Measurements from ENCODE around the gene CNTNAP3. TPM values are rescaled to one million over a fixed set of nuclear protein-coding genes. Genes with fewer than 3 reads are reported as not detected.
A peak's percentile ranks its signal among the peaks of the same experiment; 100 is the strongest.
"Not testable (repeated sequence)": the region's sequence is repeated elsewhere in the genome, so short reads cannot be mapped to it uniquely, and the experiment has no call there.

CNTNAP3 gene
- total RNA-seq, 1 experiment from 2014 or later: 7.9 TPM

GRCh38 chr9:39132826-39133552 lies 155.0 kb downstream of the CNTNAP3 start:
- H3K4me3 Mint-ChIP-seq; POLR2A ChIA-PET; H3K4me1 Mint-ChIP-seq; H3K27me3 Mint-ChIP-seq (ENCODE audit: low read depth); H3K36me3 Mint-ChIP-seq; DNase-seq (ENCODE audit: low spot score); ATAC-seq; CTCF ChIA-PET; H3K27ac Mint-ChIP-seq; H3K9me3 Mint-ChIP-seq: not testable (repeated sequence)

DNA sequence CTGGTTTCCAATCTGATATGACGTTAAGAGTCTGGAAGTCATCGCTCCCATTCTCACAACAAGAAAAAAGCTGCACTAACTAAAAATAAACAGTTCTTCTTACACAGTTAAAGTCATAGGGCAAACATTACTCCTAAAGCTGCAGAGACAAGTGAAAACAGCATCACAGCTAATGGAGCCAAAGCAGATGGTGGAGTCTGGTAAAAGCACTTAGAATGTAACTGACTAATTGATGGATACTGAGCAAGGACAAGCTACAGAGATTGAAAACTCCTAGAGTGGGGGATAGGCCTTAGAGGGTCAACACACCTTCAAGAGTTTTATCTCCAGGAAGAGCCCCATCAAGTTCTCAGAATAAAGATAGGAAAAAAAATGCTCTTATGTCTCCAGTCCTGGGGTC lies 166.6 kb downstream of the CNTNAP3 start:
- POLR2A ChIA-PET; H3K4me3 Mint-ChIP-seq; H3K27me3 Mint-ChIP-seq (ENCODE audit: low read depth); ATAC-seq; H3K4me1 Mint-ChIP-seq; DNase-seq (ENCODE audit: low spot score); H3K27ac Mint-ChIP-seq; CTCF ChIA-PET; H3K36me3 Mint-ChIP-seq: not testable (repeated sequence)
- peaks cover 15% of the 10 kb centered on the region for H3K9me3 Mint-ChIP-seq

GRCh38 chr9:39111746-39112145 lies 176.2 kb downstream of the CNTNAP3 start:
- ATAC-seq; DNase-seq (ENCODE audit: low spot score); H3K27me3 Mint-ChIP-seq (ENCODE audit: low read depth); CTCF ChIA-PET; H3K4me3 Mint-ChIP-seq; H3K4me1 Mint-ChIP-seq; H3K27ac Mint-ChIP-seq; POLR2A ChIA-PET; H3K36me3 Mint-ChIP-seq; H3K9me3 Mint-ChIP-seq: not testable (repeated sequence)

GRCh38 chr9:39108145-39108544 lies 179.8 kb downstream of the CNTNAP3 start:
- ATAC-seq (no peak), DNase-seq (ENCODE audit: low spot score) (no peak)
- TF ChIP-seq FOXJ3 (CRISPR knock-in tag; IDR thresholded peaks at IDR 0.05; ENCODE audit: borderline replicate concordance): no peak
- no peak for TF ChIP-seq MXD4 (CRISPR knock-in tag; IDR thresholded peaks at IDR 0.05; ENCODE audit: borderline replicate concordance)
- no peak for TF ChIP-seq MAX (CRISPR knock-in tag; IDR thresholded peaks at IDR 0.05)
- TF ChIP-seq TEAD1 (CRISPR knock-in tag; IDR thresholded peaks at IDR 0.05): no peak
- no peak for TF ChIP-seq ERG (CRISPR knock-in tag; IDR thresholded peaks at IDR 0.05)
- no peak for TF ChIP-seq ZNF121 (CRISPR knock-in tag; IDR thresholded peaks at IDR 0.05)
- no peak for TF ChIP-seq NFYB (CRISPR knock-in tag; conservative IDR thresholded peaks at IDR 0.05; ENCODE audit: low read depth)
- TF ChIP-seq FOXK1 (CRISPR knock-in tag; IDR thresholded peaks at IDR 0.05): no peak
- no peak for TF ChIP-seq ZNF423 (CRISPR knock-in tag; IDR thresholded peaks at IDR 0.05)
- TF ChIP-seq ZNF232 (CRISPR knock-in tag; IDR thresholded peaks at IDR 0.05): no peak
- TF ChIP-seq, protein P1, sequence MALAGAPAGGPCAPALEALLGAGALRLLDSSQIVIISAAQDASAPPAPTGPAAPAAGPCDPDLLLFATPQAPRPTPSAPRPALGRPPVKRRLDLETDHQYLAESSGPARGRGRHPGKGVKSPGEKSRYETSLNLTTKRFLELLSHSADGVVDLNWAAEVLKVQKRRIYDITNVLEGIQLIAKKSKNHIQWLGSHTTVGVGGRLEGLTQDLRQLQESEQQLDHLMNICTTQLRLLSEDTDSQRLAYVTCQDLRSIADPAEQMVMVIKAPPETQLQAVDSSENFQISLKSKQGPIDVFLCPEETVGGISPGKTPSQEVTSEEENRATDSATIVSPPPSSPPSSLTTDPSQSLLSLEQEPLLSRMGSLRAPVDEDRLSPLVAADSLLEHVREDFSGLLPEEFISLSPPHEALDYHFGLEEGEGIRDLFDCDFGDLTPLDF (CRISPR knock-in tag; IDR thresholded peaks at IDR 0.05): no peak
- TF ChIP-seq OVOL2 (CRISPR knock-in tag; IDR thresholded peaks at IDR 0.05; ENCODE audit: borderline replicate concordance): no peak
- no peak for TF ChIP-seq PRRX2 (CRISPR knock-in tag; IDR thresholded peaks at IDR 0.05)
- TF ChIP-seq RELA (CRISPR knock-in tag; IDR thresholded peaks at IDR 0.05; ENCODE audit: borderline replicate concordance): no peak
- no peak for TF ChIP-seq CDX4 (CRISPR knock-in tag; IDR thresholded peaks at IDR 0.05; ENCODE audit: borderline replicate concordance)
- no peak for TF ChIP-seq HMGA2 (CRISPR knock-in tag; IDR thresholded peaks at IDR 0.05)
- no peak for TF ChIP-seq MLX (CRISPR knock-in tag; IDR thresholded peaks at IDR 0.05)
- ChIA-PET CTCF (no interaction called here), POLR2A (no interaction called here)
- H3K4me3 Mint-ChIP-seq: no peak overlapping the region
- H3K9me3 Mint-ChIP-seq: no peaks in the 10 kb centered on the region
- H3K36me3 Mint-ChIP-seq: no peaks in the 10 kb centered on the region
- no peak overlapping the region for H3K27ac Mint-ChIP-seq
- no peaks in the 10 kb centered on the region for H3K27me3 Mint-ChIP-seq (ENCODE audit: low read depth)
- H3K4me1 Mint-ChIP-seq: peaks cover 2% of the 10 kb centered on the region

GRCh38 chr9:39097208-39097607 lies 190.8 kb downstream of the CNTNAP3 start:
- H3K4me3 Mint-ChIP-seq; POLR2A ChIA-PET; H3K27ac Mint-ChIP-seq; H3K36me3 Mint-ChIP-seq; H3K9me3 Mint-ChIP-seq; H3K27me3 Mint-ChIP-seq (ENCODE audit: low read depth); DNase-seq (ENCODE audit: low spot score); CTCF ChIA-PET: not testable (repeated sequence)
- peak; percentile 88 for ATAC-seq
- peaks cover 11% of the 10 kb centered on the region for H3K4me1 Mint-ChIP-seq

GRCh38 chr9:39085311-39085710 lies 202.7 kb downstream of the CNTNAP3 start:
- POLR2A ChIA-PET; H3K4me3 Mint-ChIP-seq; CTCF ChIA-PET; ATAC-seq; DNase-seq (ENCODE audit: low spot score); H3K27ac Mint-ChIP-seq; H3K9me3 Mint-ChIP-seq; H3K27me3 Mint-ChIP-seq (ENCODE audit: low read depth); H3K36me3 Mint-ChIP-seq; H3K4me1 Mint-ChIP-seq: not testable (repeated sequence)

GRCh38 chr9:39082574-39082973 lies 205.4 kb downstream of the CNTNAP3 start:
- CTCF ChIA-PET; POLR2A ChIA-PET; H3K4me3 Mint-ChIP-seq; ATAC-seq; H3K36me3 Mint-ChIP-seq; H3K9me3 Mint-ChIP-seq; H3K27ac Mint-ChIP-seq; H3K27me3 Mint-ChIP-seq (ENCODE audit: low read depth); DNase-seq (ENCODE audit: low spot score): not testable (repeated sequence)
- peaks cover 11% of the 10 kb centered on the region for H3K4me1 Mint-ChIP-seq
